NCI-H2107 (cell line): ENCODE data around the gene ZNF808.
"Not testable (repeated sequence)": the region's sequence is repeated elsewhere in the genome, so short reads cannot be mapped to it uniquely, and the experiment has no call there.

Experiments
- DNase-seq: peaks from one replicate; lab custom pipeline; 2025; lab: John Stamatoyannopoulos, UW

The ZNF808 gene

DNA sequence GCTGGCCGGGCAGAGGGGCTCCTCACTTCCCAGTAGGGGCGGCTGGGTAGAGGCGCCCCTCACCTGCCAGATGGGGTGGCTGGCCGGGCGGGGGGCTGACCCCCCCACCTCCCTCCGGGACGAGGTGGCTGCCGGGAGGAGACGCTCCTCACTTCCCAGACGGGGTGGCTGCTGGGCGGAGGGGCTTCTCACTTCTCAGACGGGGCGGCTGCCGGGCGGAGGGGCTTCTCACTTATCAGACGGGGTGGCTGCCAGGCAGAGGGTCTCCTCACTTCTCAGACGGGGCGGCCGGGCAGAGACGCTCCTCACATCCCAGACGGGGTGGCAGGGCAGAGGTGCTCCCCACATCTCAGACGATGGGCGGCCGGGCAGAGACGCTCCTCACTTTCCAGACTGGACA is 66.0 kb downstream of the ZNF808 start:
- DNase-seq, result not testable (repeated sequence)

DNA sequence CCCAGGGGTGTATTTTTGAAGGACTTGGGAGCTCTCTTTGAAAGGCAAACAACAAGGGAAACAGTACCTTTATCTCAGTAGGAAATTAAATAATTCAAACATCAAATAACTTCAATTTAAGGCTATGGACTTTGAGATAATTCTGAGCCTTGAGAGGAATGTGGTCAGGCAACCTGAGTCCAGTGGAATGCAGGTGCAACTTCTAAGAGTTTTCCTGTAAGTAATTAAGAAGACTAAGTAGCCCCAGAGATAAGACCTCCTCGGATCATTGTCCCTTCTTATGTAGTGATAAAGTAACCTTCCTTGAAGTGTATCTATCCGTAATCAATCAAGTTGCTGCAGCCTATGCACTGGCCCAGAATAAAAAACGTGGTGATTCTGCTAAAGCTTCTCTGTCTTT is 71.8 kb downstream of the ZNF808 start:
- DNase-seq, result no peak

DNA sequence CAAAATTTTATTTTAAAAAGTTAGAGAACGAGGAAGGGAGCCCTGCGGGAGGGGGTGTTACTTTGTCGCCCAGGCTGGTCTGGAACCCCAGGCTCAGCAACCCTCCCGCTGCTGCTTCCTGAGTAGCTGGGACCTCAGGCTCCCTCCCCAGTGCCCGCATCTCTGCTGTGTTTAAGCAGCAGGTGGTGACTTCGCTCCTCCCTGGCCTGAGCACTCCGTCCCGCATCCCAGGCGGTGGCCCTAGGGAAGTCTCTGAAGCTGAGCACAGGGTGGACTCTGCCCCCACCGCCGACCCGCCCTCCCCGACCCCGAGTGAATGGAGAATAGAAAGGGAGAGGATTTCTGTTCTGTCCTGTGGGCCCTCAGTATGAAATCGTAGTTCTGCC is 73.2 kb downstream of the ZNF808 start:
- no peak for DNase-seq

DNA sequence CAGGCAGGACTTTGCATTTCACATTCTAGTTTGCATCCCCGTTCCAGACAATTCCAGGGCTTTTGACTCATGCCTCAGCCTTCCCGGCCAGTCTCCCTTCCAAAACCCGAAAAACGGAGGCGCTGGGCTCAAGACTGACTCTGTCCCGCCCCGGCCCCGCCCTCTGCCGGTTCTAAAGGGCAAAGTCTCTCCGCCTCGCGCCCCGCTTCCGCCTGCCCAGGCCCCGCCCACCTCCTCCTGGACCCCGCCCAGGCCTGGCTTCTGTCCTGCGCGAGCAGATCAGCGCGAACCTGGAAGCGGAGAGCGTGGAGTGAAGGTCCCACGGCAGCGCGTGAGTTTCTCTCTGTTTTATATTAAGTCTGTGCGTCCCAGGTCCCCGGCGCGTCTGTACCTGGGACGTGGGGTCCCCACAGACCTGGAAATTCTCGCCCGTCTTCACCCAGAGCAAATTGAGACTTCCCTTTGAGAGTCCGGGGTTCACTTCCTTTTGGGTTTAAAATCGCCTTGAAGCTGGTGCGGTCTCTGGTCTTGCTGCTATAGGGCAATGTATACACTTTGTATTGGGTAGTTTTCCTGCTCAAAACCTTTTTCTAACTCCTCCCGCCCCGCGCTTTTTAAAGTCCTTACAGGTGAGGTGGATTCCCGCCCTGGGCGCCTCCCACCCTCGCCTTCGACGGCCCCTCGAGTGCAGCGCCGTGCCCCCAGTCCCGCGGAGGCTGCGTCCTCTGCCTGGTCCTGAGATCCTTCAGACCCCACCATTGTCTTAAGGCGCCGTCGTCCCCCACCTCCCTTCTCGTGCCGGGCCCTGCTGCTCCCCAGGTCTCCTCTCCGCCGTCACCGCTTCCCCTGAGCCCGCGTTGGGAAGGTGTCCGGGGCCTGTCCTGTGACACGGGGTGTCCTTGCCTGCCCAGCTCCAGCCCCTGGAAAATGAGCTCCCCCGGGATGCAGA is 73.8 kb downstream of the ZNF808 start:
- DNase-seq, result peak; percentile 61

DNA sequence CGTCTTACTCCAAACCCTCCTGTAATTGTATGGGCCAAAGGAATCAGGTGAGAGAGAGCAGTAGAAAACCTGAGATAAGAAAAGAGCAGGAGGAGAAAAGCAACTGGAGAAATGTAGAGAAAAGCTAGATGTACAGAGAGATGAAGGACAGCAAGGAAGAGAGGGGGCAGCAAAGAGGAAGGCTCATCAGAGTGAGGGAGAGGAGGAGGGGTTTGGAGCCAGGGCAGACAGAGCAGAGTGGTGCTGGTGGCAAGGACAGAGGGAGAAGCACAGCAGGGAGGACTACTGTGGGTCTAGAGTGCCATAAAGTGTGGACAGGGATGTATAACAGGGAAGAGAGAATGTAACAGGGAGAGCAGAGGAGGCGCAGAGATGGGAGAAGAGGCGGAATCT is 74.5 kb downstream of the ZNF808 start:
- not testable (repeated sequence) for DNase-seq

DNA sequence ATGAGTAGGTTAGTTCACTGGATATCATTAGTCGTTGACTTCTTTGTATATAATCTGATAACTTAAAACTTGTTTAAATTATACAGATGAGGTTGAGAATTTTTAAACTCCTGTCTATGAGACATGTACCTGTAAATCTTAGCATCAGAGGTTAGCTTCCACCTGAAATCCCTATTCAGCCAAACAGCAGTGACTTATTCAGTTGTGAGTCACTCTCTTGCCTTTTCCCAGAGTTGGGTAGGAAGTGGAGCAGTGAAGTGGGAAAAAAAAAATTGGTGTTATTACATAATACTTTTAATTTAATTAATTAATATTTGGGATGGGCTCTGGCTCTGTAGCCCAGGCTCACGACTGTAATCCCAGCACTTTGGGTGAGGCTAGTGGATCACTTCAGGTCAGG is 75.5 kb downstream of the ZNF808 start:
- DNase-seq, result no peak

DNA sequence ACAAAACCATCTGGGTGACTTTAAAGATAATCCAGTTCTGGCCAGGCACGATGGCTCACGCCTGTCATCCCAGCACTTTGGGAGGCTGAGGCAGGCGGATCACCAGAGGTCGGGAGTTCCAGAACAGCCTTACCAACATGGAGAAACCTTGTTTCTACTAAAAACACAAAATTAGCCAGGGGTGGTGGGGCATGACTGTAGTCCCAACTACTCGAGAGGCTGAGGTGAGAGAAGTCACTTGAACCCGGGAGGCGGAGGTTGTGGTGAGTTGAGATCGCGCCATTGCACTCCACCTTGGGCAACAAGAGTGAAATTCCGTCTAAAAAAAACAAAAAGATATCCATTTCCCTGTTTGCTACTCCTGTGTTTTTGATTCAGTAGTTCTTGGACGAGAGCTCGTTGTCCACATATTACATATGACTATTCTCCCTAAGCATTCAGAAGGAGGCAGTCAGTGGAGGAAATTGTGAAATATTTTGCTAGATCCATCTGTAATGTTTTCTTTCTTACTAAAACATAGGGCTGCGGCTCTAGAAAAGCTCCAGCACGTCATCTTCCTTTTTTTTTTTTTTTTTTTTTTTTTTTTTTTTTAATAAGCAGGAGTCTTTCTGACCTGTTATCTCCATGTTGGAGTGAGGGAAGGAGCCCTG is 76.2 kb downstream of the ZNF808 start:
- DNase-seq, result no peak
